ENCODE data around the gene PCED1B. TPM values are rescaled to one million over a fixed set of nuclear protein-coding genes. Genes with fewer than 3 reads are reported as not detected.

The PCED1B gene
- total RNA-seq, 1 donor from 2014 or later: 3.1 TPM

DNA sequence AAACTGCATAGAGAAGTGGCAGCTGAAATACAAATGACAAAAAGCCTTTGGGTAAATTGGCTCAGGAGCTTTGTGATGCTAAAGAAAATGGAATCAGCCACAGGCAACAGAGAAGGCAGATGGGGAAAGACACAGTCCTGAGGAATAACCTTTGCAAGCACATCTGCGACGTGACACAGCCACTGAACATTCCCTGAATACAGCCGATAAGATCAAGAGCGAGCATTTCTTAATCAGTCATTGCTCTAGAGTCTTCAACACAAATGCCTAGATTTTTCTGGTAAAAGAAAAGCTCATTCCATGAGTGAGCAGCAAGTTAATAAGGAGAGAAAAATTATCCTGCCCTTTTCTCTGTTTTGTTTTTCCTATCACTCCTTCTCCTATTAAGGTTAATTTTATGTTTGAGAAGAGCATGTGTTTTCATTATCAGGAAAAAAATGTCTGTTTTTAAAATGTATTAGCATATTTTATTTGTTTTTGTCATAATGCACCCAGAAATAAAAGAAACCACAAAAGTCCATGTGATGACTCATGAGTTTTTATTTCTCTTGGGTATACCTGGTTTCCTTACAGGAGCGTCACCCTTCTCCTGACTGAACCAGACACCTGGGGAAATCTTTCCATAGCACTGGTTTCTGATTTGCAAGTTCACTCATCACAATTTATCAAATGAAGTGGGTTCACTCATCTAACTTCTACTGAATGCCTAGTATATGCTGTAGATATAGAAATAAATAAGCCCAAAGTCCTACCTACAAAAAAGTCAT is 45.4 kb upstream of the PCED1B start:
- Histone ChIP-seq H3F3A (ENCODE audit: low read depth) (no peaks in the 10 kb centered on the region), H3K4me1 (no peaks in the 10 kb centered on the region), H3K36me3 (no peaks in the 10 kb centered on the region), H3K27me3 (no peaks in the 10 kb centered on the region), H3K79me2 (ENCODE audit: low read depth) (no peaks in the 10 kb centered on the region), H4K20me1 (ENCODE audit: low read depth) (no peaks in the 10 kb centered on the region), H2AFZ (replicated peaks) (no peak overlapping the region), H3K9ac (no peak overlapping the region), H3K27ac (no peak overlapping the region), H3K4me2 (no peak overlapping the region), H3K4me3 (no peak overlapping the region), H3K9me3 (ENCODE audit: low read depth) (no peaks in the 10 kb centered on the region)
- Mint-ChIP-seq H3K4me1 (no peaks in the 10 kb centered on the region), H3K9me3 (no peaks in the 10 kb centered on the region), H3K4me3 (no peak overlapping the region), H3K27me3 (ENCODE audit: insufficient read depth, low read depth) (peaks cover 2% of the 10 kb centered on the region), H3K27ac (no peak overlapping the region), H3K36me3 (no peaks in the 10 kb centered on the region)
- TF ChIP-seq, protein P1, sequence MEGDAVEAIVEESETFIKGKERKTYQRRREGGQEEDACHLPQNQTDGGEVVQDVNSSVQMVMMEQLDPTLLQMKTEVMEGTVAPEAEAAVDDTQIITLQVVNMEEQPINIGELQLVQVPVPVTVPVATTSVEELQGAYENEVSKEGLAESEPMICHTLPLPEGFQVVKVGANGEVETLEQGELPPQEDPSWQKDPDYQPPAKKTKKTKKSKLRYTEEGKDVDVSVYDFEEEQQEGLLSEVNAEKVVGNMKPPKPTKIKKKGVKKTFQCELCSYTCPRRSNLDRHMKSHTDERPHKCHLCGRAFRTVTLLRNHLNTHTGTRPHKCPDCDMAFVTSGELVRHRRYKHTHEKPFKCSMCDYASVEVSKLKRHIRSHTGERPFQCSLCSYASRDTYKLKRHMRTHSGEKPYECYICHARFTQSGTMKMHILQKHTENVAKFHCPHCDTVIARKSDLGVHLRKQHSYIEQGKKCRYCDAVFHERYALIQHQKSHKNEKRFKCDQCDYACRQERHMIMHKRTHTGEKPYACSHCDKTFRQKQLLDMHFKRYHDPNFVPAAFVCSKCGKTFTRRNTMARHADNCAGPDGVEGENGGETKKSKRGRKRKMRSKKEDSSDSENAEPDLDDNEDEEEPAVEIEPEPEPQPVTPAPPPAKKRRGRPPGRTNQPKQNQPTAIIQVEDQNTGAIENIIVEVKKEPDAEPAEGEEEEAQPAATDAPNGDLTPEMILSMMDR (IDR thresholded peaks at IDR 0.05): no peak
- TF ChIP-seq EZH2phosphoT487 (IDR thresholded peaks at IDR 0.05) (no peak), EZH2 (IDR thresholded peaks at IDR 0.05) (no peak)
- DNase-seq (ENCODE audit: low spot score): no peak

DNA sequence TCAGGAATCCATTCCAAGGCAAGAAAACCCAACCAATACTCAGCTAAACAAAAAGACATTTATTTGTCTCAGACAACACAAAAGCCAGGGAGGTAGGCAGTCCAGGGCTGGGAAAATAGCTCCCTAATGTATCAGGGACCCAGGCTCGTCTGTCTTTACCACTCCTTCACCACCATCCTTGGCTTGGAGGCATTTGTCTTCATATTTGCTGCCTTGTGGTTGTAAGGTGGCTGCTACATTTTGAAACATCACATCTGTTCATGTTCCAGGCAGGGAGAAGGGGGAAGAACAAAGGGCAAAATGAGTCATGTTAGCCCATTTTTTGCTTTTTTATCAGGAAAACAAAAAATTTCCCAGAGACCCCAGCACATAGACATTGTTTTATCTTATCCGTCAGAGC is 44.8 kb upstream of the PCED1B start:
- H3K4me2 ChIP-seq: no peak overlapping the region
- Mint-ChIP-seq H3K4me3 (no peak overlapping the region), H3K36me3 (no peaks in the 10 kb centered on the region), H3K4me1 (no peaks in the 10 kb centered on the region), H3K27ac (no peak overlapping the region), H3K9me3 (no peaks in the 10 kb centered on the region), H3K27me3 (ENCODE audit: insufficient read depth, low read depth) (peaks cover 2% of the 10 kb centered on the region)
- H3K36me3 ChIP-seq: no peaks in the 10 kb centered on the region
- no peaks in the 10 kb centered on the region for H3K27me3 ChIP-seq
- H3K4me1 ChIP-seq: no peaks in the 10 kb centered on the region
- H3K79me2 ChIP-seq (ENCODE audit: low read depth): no peaks in the 10 kb centered on the region
- no peak overlapping the region for H3K9ac ChIP-seq
- TF ChIP-seq EZH2phosphoT487 (IDR thresholded peaks at IDR 0.05) (no peak), EZH2 (IDR thresholded peaks at IDR 0.05) (no peak)
- TF ChIP-seq, protein P1 (IDR thresholded peaks at IDR 0.05): no peak
- DNase-seq (ENCODE audit: low spot score): no peak
- H3F3A ChIP-seq (ENCODE audit: low read depth): no peaks in the 10 kb centered on the region
- H2AFZ ChIP-seq (replicated peaks): no peak overlapping the region
- H3K27ac ChIP-seq: no peak overlapping the region
- no peaks in the 10 kb centered on the region for H4K20me1 ChIP-seq (ENCODE audit: low read depth)
- H3K4me3 ChIP-seq: no peak overlapping the region
- H3K9me3 ChIP-seq (ENCODE audit: low read depth): no peaks in the 10 kb centered on the region

DNA sequence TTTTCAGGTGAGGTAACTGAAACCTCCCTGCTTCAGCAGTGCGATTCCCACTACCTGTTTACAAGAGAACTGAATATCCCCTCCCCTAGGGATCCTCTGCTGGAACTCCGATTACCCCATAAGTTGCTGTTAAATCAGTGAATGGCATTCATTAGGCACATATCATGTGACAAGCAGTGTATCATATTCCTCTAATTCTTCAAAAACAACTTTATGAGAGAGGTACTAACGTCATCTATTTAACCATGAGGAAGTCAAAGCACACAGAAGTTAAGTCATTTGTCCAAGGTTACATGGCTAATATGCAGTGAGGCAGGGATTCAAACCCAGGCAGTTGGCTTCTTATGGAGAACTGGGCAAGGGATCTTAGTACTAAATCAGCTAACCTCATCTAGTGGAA is 43.9 kb upstream of the PCED1B start:
- no peak for DNase-seq (ENCODE audit: low spot score)
- Histone ChIP-seq H3F3A (ENCODE audit: low read depth) (no peaks in the 10 kb centered on the region), H3K4me2 (no peak overlapping the region), H3K9ac (no peak overlapping the region), H3K4me3 (no peak overlapping the region), H3K4me1 (no peaks in the 10 kb centered on the region), H3K79me2 (ENCODE audit: low read depth) (no peaks in the 10 kb centered on the region), H2AFZ (replicated peaks) (no peak overlapping the region), H4K20me1 (ENCODE audit: low read depth) (no peaks in the 10 kb centered on the region), H3K36me3 (no peaks in the 10 kb centered on the region), H3K27me3 (no peaks in the 10 kb centered on the region), H3K27ac (no peak overlapping the region), H3K9me3 (ENCODE audit: low read depth) (no peaks in the 10 kb centered on the region)
- no peak overlapping the region for H3K4me3 Mint-ChIP-seq
- no peak overlapping the region for H3K27ac Mint-ChIP-seq
- H3K36me3 Mint-ChIP-seq: no peaks in the 10 kb centered on the region
- peaks cover 2% of the 10 kb centered on the region for H3K27me3 Mint-ChIP-seq (ENCODE audit: insufficient read depth, low read depth)
- H3K4me1 Mint-ChIP-seq: no peaks in the 10 kb centered on the region
- TF ChIP-seq, protein P1 (IDR thresholded peaks at IDR 0.05): no peak
- no peak for TF ChIP-seq EZH2 (IDR thresholded peaks at IDR 0.05)
- TF ChIP-seq EZH2phosphoT487 (IDR thresholded peaks at IDR 0.05): no peak
- no peaks in the 10 kb centered on the region for H3K9me3 Mint-ChIP-seq

Measured in neural progenitor cell (in vitro differentiated cells).